AG04449 (cell line): ENCODE results near the gene MTAP.

Experiments used
- CTCF ChIA-PET: fragments of 350-600 bp; formaldehyde crosslinking; extraction: SDS; loops from one replicate; lab custom pipeline; 2021; ENCODE audit warnings: antibody characterized with exemption; lab: Yijun Ruan, JAX
- POLR2A ChIA-PET: fragments of 400-600, 350-600 bp; formaldehyde crosslinking; extraction: SDS; loops from one replicate; lab custom pipeline; 2020; ENCODE audit warnings: antibody characterized with exemption, inconsistent platforms; lab: Yijun Ruan, JAX
- DNase-seq: peaks from one replicate; pipeline ENCODE4 v3.0.0-alpha.2; 2010; ENCODE audit warnings: low read depth, low spot score
- H3K4me3 ChIP-seq: 2 replicates; pipeline ENCODE4 v1.5.1; 2011; ENCODE audit warnings: low read depth, mild to moderate bottlenecking, control low read depth, low read length
- CTCF ChIP-seq: IDR thresholded peaks from one replicate; pipeline ENCODE4 v1.5.1; 2011; ENCODE audit warnings: mild to moderate bottlenecking, moderate library complexity, low read length, control low read depth, inconsistent platforms; ENCODE audit not compliant: insufficient read depth; ENCODE audit errors: missing control alignments

MTAP gene

GRCh38 chr9:21982391-21982790, 180.0 kb downstream of the MTAP start:
- ChIA-PET CTCF (interaction anchor here (0.9 to 3.2 kb wide), 5 partner anchors 26 to 257 kb away, joined by 3 to 19 read pairs (median 3); partner anchors contain the start of gene CDKN2B), POLR2A (no interaction called here)
- H3K4me3 ChIP-seq, result no peak overlapping the region
- no peak for TF ChIP-seq CTCF
- no peak for DNase-seq

- POLR2A ChIA-PET, result no interaction called here
- no peak overlapping the region for H3K4me3 ChIP-seq
- DNase-seq, result no peak
- no peak for TF ChIP-seq CTCF
- CTCF ChIA-PET, result interaction anchor here (0.8 to 3.2 kb wide), 9 partner anchors 10 to 587 kb away, joined by 3 to 19 read pairs (median 4); partner anchors contain the start of gene CDKN2B
These were observed 180.6 kb downstream of the MTAP start for GRCh38 chr9:21982861-21983560.

- ChIA-PET CTCF (interaction anchor here (0.8 to 1.8 kb wide), 7 partner anchors 10 to 588 kb away, joined by 3 to 7 read pairs (median 3); partner anchors contain the start of gene CDKN2B), POLR2A (no interaction called here)
- no peak for DNase-seq
- H3K4me3 ChIP-seq, result no peak overlapping the region
- no peak for TF ChIP-seq CTCF
These were observed 181.1 kb downstream of the MTAP start for GRCh38 chr9:21983561-21983935.

- DNase-seq, result no peak
- ChIA-PET CTCF (interaction anchor here (0.9 to 1.8 kb wide), 6 partner anchors 9 to 134 kb away, joined by 3 to 7 read pairs (median 4); partner anchors contain the start of gene CDKN2B), POLR2A (no interaction called here)
- no peak overlapping the region for H3K4me3 ChIP-seq
- no peak for TF ChIP-seq CTCF
These were observed 181.7 kb downstream of the MTAP start for GRCh38 chr9:21984101-21984500.

GRCh38 chr9:21985964-21986667, 183.7 kb downstream of the MTAP start:
- DNase-seq, result no peak
- ChIA-PET CTCF (interaction anchor here (0.7 to 2.3 kb wide), 9 partner anchors 9 to 258 kb away, joined by 3 to 17 read pairs (median 4); partner anchors contain the start of genes CDKN2B and CDKN2B-AS1), POLR2A (interaction anchor here (1.8 kb wide), 1 partner anchor 22 kb away, joined by 10 read pairs; the partner anchor contains the start of gene CDKN2B)
- TF ChIP-seq CTCF, result no peak
- H3K4me3 ChIP-seq, result no peak overlapping the region
